Kidney (tissue), 14 donors: ENCODE measurements around the gene KCP. TPM values are rescaled to one million over a fixed set of nuclear protein-coding genes. Genes with fewer than 3 reads are reported as not detected.

ENCODE experiments used
- DNase-seq, 5 donors: peaks; one replicate each; pipeline ENCODE4 v3.0.0-alpha.2; 2013 to 2020
- FAIRE-seq: peaks from 2 replicates; lab custom pipeline; 2012; peaks lifted over from hg19 to GRCh38; lab: Jason Lieb, UNC
- H3K27ac ChIP-seq, 2 donors: one replicate each; pipeline ENCODE4 v1.7.0; 2013; ENCODE audit warnings: low read depth in 2 of 2, low read length in 2 of 2, inconsistent platforms in 1 of 2
- H3K27me3 ChIP-seq: one replicate; pipeline ENCODE4 v1.7.1; 2013; ENCODE audit warnings: low read length, inconsistent platforms; ENCODE audit not compliant: control insufficient read depth, insufficient read depth
- H3K36me3 ChIP-seq, 3 donors: one replicate each; pipeline versions ENCODE4 v1.7.0 to v1.7.1; 2013; ENCODE audit warnings: low read length in 3 of 3, control low read depth in 1 of 3, inconsistent platforms in 1 of 3; ENCODE audit not compliant: insufficient read depth in 3 of 3, control insufficient read depth in 2 of 3
- H3K4me1 ChIP-seq, 3 donors: one replicate each; pipeline versions ENCODE4 v1.7.0 to v1.7.1; 2013; ENCODE audit warnings: low read length in 3 of 3, inconsistent platforms in 1 of 3, low read depth in 1 of 3; ENCODE audit not compliant: control insufficient read depth in 2 of 3, insufficient read depth in 2 of 3
- H3K4me3 ChIP-seq, 3 donors: one replicate each; pipeline versions ENCODE4 v1.7.0 to v1.8.1; 2013; ENCODE audit warnings: low read length in 3 of 3, control low read depth in 1 of 3, inconsistent platforms in 1 of 3
- H3K9ac ChIP-seq, 3 donors: one replicate each; pipeline versions ENCODE4 v1.7.0 to v1.7.1; 2013; ENCODE audit warnings: low read length in 3 of 3, control low read depth in 1 of 3, inconsistent platforms in 1 of 3
- H3K9me3 ChIP-seq, 3 donors: one replicate each; pipeline versions ENCODE4 v1.7.0 to v1.7.1; 2013; ENCODE audit warnings: low read length in 3 of 3, control low read depth in 1 of 3, inconsistent platforms in 1 of 3; ENCODE audit not compliant: control insufficient read depth in 2 of 3, insufficient read depth in 1 of 3
- CTCF ChIP-seq: IDR thresholded peaks from 3 replicates; pipeline ENCODE4 v1.5.1; 2012; ENCODE audit warnings: mild to moderate bottlenecking, moderate library complexity, borderline replicate concordance; ENCODE audit not compliant: insufficient read depth; ENCODE audit errors: extremely low read depth
- intact Hi-C: fragments of 100-400 bp; cut with DNase I; formaldehyde crosslinking; loops from one replicate; pipeline ENCODE4 v1.11.1; 2022
- polyA plus RNA-seq: library from polyadenylated mRNA; stranded (reverse); fragments of 350-450 nt; fragmentation: Illumina TruSeq; extraction: RNeasy Lipid Tissue Mini Kit (QIAGEN cat#74804); gene quantifications from one replicate; pipeline ENCODE4 v1.2.3, GENCODE V29; 2014; ENCODE audit warnings: low read depth, low replicate concordance; ENCODE audit not compliant: insufficient read depth
- total RNA-seq: library from RNA; stranded (reverse); fragmentation: NEBNext Ultra II Directional; extraction: Animal tissue kit (Norgen Biotek cat#: 25700); gene quantifications from one replicate; pipeline ENCODE4 v1.2.1, GENCODE V29; 2021
- donor health status: control.
- donor health status: control.
- donor health status: control.
- donor health status: control.
- donor health status: control.
- donor health status: DM: yes; HTN: yes; CAD: no.
- donor health status: Normal renal cell carcinoma (clear cell type).

KCP gene
- total and polyA plus RNA-seq, 2 donors from 2014 or later, result 7.7 to 44.6 TPM

- Histone ChIP-seq H3K9me3 (no peaks in the 10 kb centered on the region), H3K9ac (no peak overlapping the region), H3K4me1 (peaks cover 0 to 5% (median 0%) of the 10 kb centered on the region in 3 donors), H3K27ac (no peak overlapping the region), H3K27me3 (no peaks in the 10 kb centered on the region), H3K36me3 (no peaks in the 10 kb centered on the region), H3K4me3 (no peak overlapping the region)
- TF ChIP-seq CTCF, result no peak
- DNase-seq (peak in 1 of 5 donors; percentile 70), FAIRE-seq (no peak)
- intact Hi-C loops, result no loop called here
Observed at GRCh38 chr7:128845987-128846386, 64.5 kb downstream of the KCP start.

DNA sequence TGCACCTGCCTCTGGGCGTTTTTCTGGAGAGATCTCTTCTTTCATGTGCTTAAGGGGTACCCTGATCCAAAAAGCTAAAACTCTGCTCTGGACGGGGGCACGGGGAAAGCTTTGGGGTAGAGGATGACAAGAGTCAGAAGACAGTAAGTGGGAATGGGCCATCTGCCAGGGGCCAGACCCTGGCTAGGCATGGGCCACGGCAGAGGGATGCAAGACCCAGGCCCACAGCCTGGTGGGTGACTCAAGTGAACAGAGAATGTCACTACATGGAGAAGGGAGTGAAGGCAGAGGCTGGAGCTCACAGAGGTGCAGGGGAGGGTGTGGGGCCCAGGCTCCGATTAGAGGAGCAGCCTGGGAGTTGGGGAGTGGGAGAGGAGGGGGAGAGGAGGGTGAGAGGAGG lies 65.0 kb downstream of the KCP start:
- H3K36me3 ChIP-seq, result no peaks in the 10 kb centered on the region

GRCh38 chr7:128844777-128845311 lies 65.7 kb downstream of the KCP start:
- no peaks in the 10 kb centered on the region for H3K36me3 ChIP-seq
- H3K9ac ChIP-seq, result no peak overlapping the region
- H3K27ac ChIP-seq, result no peak overlapping the region
- no peak for FAIRE-seq
- no peaks in the 10 kb centered on the region for H3K9me3 ChIP-seq
- no peak overlapping the region for H3K4me3 ChIP-seq
- intact Hi-C loops, result no loop called here
- H3K4me1 ChIP-seq, result no peaks in the 10 kb centered on the region
- H3K27me3 ChIP-seq, result no peaks in the 10 kb centered on the region
- DNase-seq, result peak in 1 of 5 donors; percentile 64
- TF ChIP-seq CTCF, result no peak

More for the DNA sequence above, 65.0 kb downstream of the KCP start:
- Histone ChIP-seq H3K9ac (no peak overlapping the region), H3K9me3 (no peaks in the 10 kb centered on the region), H3K27ac (no peak overlapping the region), H3K4me3 (no peak overlapping the region), H3K27me3 (no peaks in the 10 kb centered on the region), H3K4me1 (peaks cover 0 to 3% (median 0%) of the 10 kb centered on the region in 3 donors)
- intact Hi-C loops, result no loop called here
- FAIRE-seq, result no peak
- peak in 1 of 5 donors; percentile 59 for DNase-seq
- TF ChIP-seq CTCF, result no peak
